B cell (primary cell): ENCODE results near the gene EYS. TPM values are rescaled to one million over a fixed set of nuclear protein-coding genes. Genes with fewer than 3 reads are reported as not detected.

ENCODE experiments used
- ATAC-seq: fragments of 200-7000 bp; cut with Tn5 transposase; one replicate; pipeline ENCODE4 v1.10.0; 2021; ENCODE audit warnings: low read depth, mild to moderate bottlenecking, moderate number of reproducible peaks, moderate library complexity
- CTCF ChIA-PET: fragments of 350-600 bp; sonication (Branson Sonifier 250); formaldehyde crosslinking; loops from one replicate; lab custom pipeline; 2021; ENCODE audit warnings: antibody characterized with exemption, inconsistent platforms; lab: Charles Lee
- POLR2A ChIA-PET: fragments of 350-600 bp; sonication (Branson Sonifier 250); formaldehyde crosslinking; loops from one replicate; lab custom pipeline; 2021; ENCODE audit warnings: antibody characterized with exemption; lab: Charles Lee
- DNase-seq: peaks from one replicate; pipeline ENCODE4 v3.0.0; 2013
- H2AFZ ChIP-seq: 2 replicates; pipeline ENCODE4 v1.6.1; 2012; ENCODE audit warnings: mild to moderate bottlenecking, low read depth, low read length; ENCODE audit not compliant: insufficient read depth, poor library complexity, severe bottlenecking
- H3K27ac ChIP-seq, 2 donors: 1 replicate in 1 of 2; 2 replicates in 1 of 2; pipeline ENCODE4 v1.5.1; 2012 to 2013; ENCODE audit warnings: low read length in 2 of 2, mild to moderate bottlenecking in 2 of 2, moderate library complexity in 1 of 2
- H3K27me3 ChIP-seq, 4 experiments: fragments of 200-600 bp in 1 of 4; sonication (generic) in 1 of 4; replicated peaks in 1 of 4; 1 replicate in 2 of 4; 2 replicates in 2 of 4; pipeline versions ENCODE4 v1.6.1 to v1.7.0; 2013 to 2016; ENCODE audit warnings: low read length in 3 of 4, mild to moderate bottlenecking in 2 of 4, mixed read lengths in 1 of 4, moderate library complexity in 1 of 4; ENCODE audit not compliant: insufficient read depth in 4 of 4, control insufficient read depth in 3 of 4; ENCODE audit errors: control extremely low read depth in 1 of 4
- H3K36me3 ChIP-seq, 2 experiments: replicated peaks in 1 of 2; 1 replicate in 1 of 2; 2 replicates in 1 of 2; pipeline versions ENCODE4 v1.6.1 to v1.7.1; 2013; ENCODE audit warnings: low read length in 1 of 2; ENCODE audit not compliant: insufficient read depth in 2 of 2, control insufficient read depth in 1 of 2; ENCODE audit errors: control extremely low read depth in 1 of 2, extremely low read depth in 1 of 2
- H3K4me1 ChIP-seq, 2 donors: fragments of 200-600 bp in 1 of 2; sonication (generic) in 1 of 2; 1 replicate in 1 of 2; 2 replicates in 1 of 2; pipeline versions ENCODE4 v1.5.1 to v1.6.1; 2013 to 2017; ENCODE audit warnings: low read length in 2 of 2; ENCODE audit not compliant: control insufficient read depth in 2 of 2, insufficient read depth in 2 of 2
- H3K4me2 ChIP-seq: replicated peaks from 2 replicates; pipeline ENCODE3; 2012; ENCODE audit warnings: mild to moderate bottlenecking, low read depth, low read length; ENCODE audit not compliant: poor library complexity, severe bottlenecking
- H3K4me3 ChIP-seq, 5 experiments: fragments of 200-600 bp in 1 of 5; sonication (generic) in 1 of 5; 1 replicate in 3 of 5; 2 replicates in 2 of 5; pipeline versions ENCODE4 v1.5.1 to v1.7.0; 2011 to 2016; ENCODE audit warnings: low read length in 4 of 5, mild to moderate bottlenecking in 4 of 5, low read depth in 2 of 5, control low read depth in 1 of 5, moderate library complexity in 1 of 5; ENCODE audit not compliant: insufficient read depth in 1 of 5; ENCODE audit errors: control extremely low read depth in 1 of 5, extremely low read depth in 1 of 5
- H3K79me2 ChIP-seq: fragments of 200-600 bp; sonication (generic); one replicate; pipeline ENCODE4 v1.6.0; 2016; ENCODE audit warnings: low read length; ENCODE audit not compliant: control insufficient read depth, insufficient read depth
- H3K9ac ChIP-seq: fragments of 200-600 bp; sonication (generic); 2 replicates; pipeline ENCODE4 v1.6.1; 2017; ENCODE audit warnings: mild to moderate bottlenecking, low read length, moderate library complexity
- H3K9me3 ChIP-seq, 3 donors: one replicate each; pipeline versions ENCODE4 v1.6.1 to v1.7.1; 2013; ENCODE audit warnings: low read length in 2 of 3; ENCODE audit not compliant: control insufficient read depth in 2 of 3, insufficient read depth in 1 of 3; ENCODE audit errors: control extremely low read depth in 1 of 3
- H4K20me1 ChIP-seq: 2 replicates; pipeline ENCODE4 v1.6.0; 2012; ENCODE audit warnings: mild to moderate bottlenecking, low read length; ENCODE audit not compliant: insufficient read depth, control insufficient read depth, poor library complexity, severe bottlenecking
- H3K27ac Mint-ChIP-seq: one replicate; pipeline ENCODE4 v1.8.0; 2021; ENCODE audit warnings: mixed read lengths
- H3K27me3 Mint-ChIP-seq: one replicate; pipeline ENCODE4 v1.8.0; 2021; ENCODE audit warnings: mixed read lengths
- H3K4me1 Mint-ChIP-seq: one replicate; pipeline ENCODE4 v1.8.0; 2021; ENCODE audit warnings: mixed read lengths
- H3K4me3 Mint-ChIP-seq: one replicate; pipeline ENCODE4 v1.8.0; 2021; ENCODE audit warnings: mixed read lengths
- H3K9me3 Mint-ChIP-seq: one replicate; pipeline ENCODE4 v1.8.0; 2022; ENCODE audit warnings: mixed read lengths; ENCODE audit not compliant: insufficient read depth
- CTCF ChIP-seq: fragments of 200-600 bp; IDR thresholded peaks from one replicate; pipeline ENCODE4 v1.8.0; 2022; ENCODE audit warnings: antibody characterized with exemption, mild to moderate bottlenecking
- EZH2 ChIP-seq: IDR thresholded peaks from 2 replicates; pipeline ENCODE4 v1.6.1; 2012; ENCODE audit warnings: borderline replicate concordance, low read depth, mild to moderate bottlenecking, moderate library complexity, low read length; ENCODE audit not compliant: insufficient read depth, poor library complexity, severe bottlenecking
- WGBS: methylation state at CpG from one replicate; pipeline ENCODE4 v1.1.5; 2013; ENCODE audit warnings: missing lambda C conversion rate; ENCODE audit not compliant: insufficient coverage; 5-methylcytosine and 5-hydroxymethylcytosine counted together
- intact Hi-C: fragments of 100-400 bp; cut with micrococcal nuclease; formaldehyde crosslinking; loops from one replicate; pipeline ENCODE4 v1.10.0; 2022
- polyA plus RNA-seq: library from polyadenylated mRNA; depleted of rRNA; stranded (reverse); fragments of >200 nt; gene quantifications from 2 replicates; pipeline ENCODE4 v1.2.3, GENCODE V29; 2012
- total RNA-seq, 2 donors: library from RNA; stranded (reverse); fragments of 120-200 nt in 1 of 2; gene quantifications; 1 replicate in 1 of 2; 2 replicates in 1 of 2; pipeline versions ENCODE4 v1.2.3 to v1.2.4, GENCODE V29; 2013 to 2022

The EYS gene
- total and polyA plus RNA-seq, 2 donors (not counting 1 experiment from before 2014, with no cell fraction given): not detected

GRCh38 chr6:65186826-65187225 is 520.2 kb downstream of the EYS start:
- TF ChIP-seq EZH2 (no peak), CTCF (no peak)
- Histone ChIP-seq H4K20me1 (no peaks in the 10 kb centered on the region), H3K27ac (no peak overlapping the region), H2AFZ (no peak overlapping the region), H3K4me3 (no peak overlapping the region), H3K79me2 (no peaks in the 10 kb centered on the region), H3K4me2 (no peak overlapping the region), H3K9ac (no peak overlapping the region), H3K27me3 (no peaks in the 10 kb centered on the region), H3K4me1 (no peaks in the 10 kb centered on the region), H3K9me3 (no peaks in the 10 kb centered on the region), H3K36me3 (no peaks in the 10 kb centered on the region)
- Mint-ChIP-seq H3K27me3 (no peaks in the 10 kb centered on the region), H3K27ac (no peak overlapping the region), H3K9me3 (no peaks in the 10 kb centered on the region), H3K4me3 (no peak overlapping the region), H3K4me1 (no peaks in the 10 kb centered on the region)
- ATAC-seq: no peak
- DNase-seq: no peak
- CTCF ChIA-PET: no interaction called here
- POLR2A ChIA-PET: no interaction called here
- no CpG with 5 or more reads among the region's 1 CpG for WGBS
- intact Hi-C loops: no loop called here

GRCh38 chr6:65182681-65183080 is 524.3 kb downstream of the EYS start:
- Mint-ChIP-seq H3K4me3 (no peak overlapping the region), H3K4me1 (no peaks in the 10 kb centered on the region), H3K9me3 (no peaks in the 10 kb centered on the region), H3K27me3 (no peaks in the 10 kb centered on the region), H3K27ac (no peak overlapping the region)
- ChIA-PET POLR2A (no interaction called here), CTCF (no interaction called here)
- DNase-seq (no peak), ATAC-seq (no peak)
- H3K27me3 ChIP-seq: no peaks in the 10 kb centered on the region
- H3K79me2 ChIP-seq: no peaks in the 10 kb centered on the region
- no peaks in the 10 kb centered on the region for H4K20me1 ChIP-seq
- H3K4me3 ChIP-seq: no peak overlapping the region
- H3K4me1 ChIP-seq: no peaks in the 10 kb centered on the region
- no peak overlapping the region for H2AFZ ChIP-seq
- no peak for TF ChIP-seq CTCF
- no peak for TF ChIP-seq EZH2
- no peak overlapping the region for H3K9ac ChIP-seq
- H3K9me3 ChIP-seq: no peaks in the 10 kb centered on the region
- intact Hi-C loops: no loop called here
- no peaks in the 10 kb centered on the region for H3K36me3 ChIP-seq
- no peak overlapping the region for H3K27ac ChIP-seq
- H3K4me2 ChIP-seq: no peak overlapping the region
- WGBS: 80% methylated on average over 1 of the region's 2 CpGs
